ENCODE results near the gene SQOR. TPM values are rescaled to one million over a fixed set of nuclear protein-coding genes. Genes with fewer than 3 reads are reported as not detected.

SQOR gene
- polyA plus RNA-seq, 1 experiment = 74.4 TPM

GRCh38 chr15:45594319-45594718, 40.5 kb upstream of the SQOR start:
- CTCF ChIA-PET = interaction anchor here (1.3 to 4.9 kb wide), 5 partner anchors 18 to 164 kb away, joined by 5 to 27 read pairs (median 10); no protein-coding TSS in a partner anchor
- Histone ChIP-seq H3K27ac (ENCODE audit: low read depth, low read length) (peak overlapping the region; percentile 22), H3K9me3 (ENCODE audit: control insufficient read depth, insufficient read depth, low read length) (no peaks in the 10 kb centered on the region), H3K27me3 (ENCODE audit: control insufficient read depth, insufficient read depth, low read length) (no peaks in the 10 kb centered on the region), H3K4me3 (ENCODE audit: low read depth, low read length) (no peak overlapping the region)
- POLR2A ChIA-PET = interaction anchor here (0.6 kb wide), 1 partner anchor 19 kb away, joined by 3 read pairs; no protein-coding TSS in a partner anchor
- no peak for TF ChIP-seq CTCF (IDR thresholded peaks at IDR 0.05; ENCODE audit: low read depth, low read length)
- DNase-seq (ENCODE audit: low read depth, low spot score) = no peak

- no peaks in the 10 kb centered on the region for H3K9me3 ChIP-seq (ENCODE audit: control insufficient read depth, insufficient read depth, low read length)
- CTCF ChIA-PET = interaction anchor here (1.2 to 4.9 kb wide), 6 partner anchors 17 to 165 kb away, joined by 3 to 27 read pairs (median 8); no protein-coding TSS in a partner anchor
Measured at GRCh38 chr15:45594835-45595530, 39.8 kb upstream of the SQOR start.

GRCh38 chr15:45603881-45604280, 30.9 kb upstream of the SQOR start:
- ChIA-PET CTCF (interaction anchor here (0.8 to 4.0 kb wide), 3 partner anchors 10 to 171 kb away, joined by 3 to 15 read pairs (median 11); no protein-coding TSS in a partner anchor), POLR2A (no interaction called here)
- H3K4me3 ChIP-seq (ENCODE audit: low read depth, low read length) = no peak overlapping the region
- H3K27ac ChIP-seq (ENCODE audit: low read depth, low read length) = no peak overlapping the region
- no peaks in the 10 kb centered on the region for H3K27me3 ChIP-seq (ENCODE audit: control insufficient read depth, insufficient read depth, low read length)
- no peak for TF ChIP-seq CTCF (IDR thresholded peaks at IDR 0.05; ENCODE audit: low read depth, low read length)
- H3K9me3 ChIP-seq (ENCODE audit: control insufficient read depth, insufficient read depth, low read length) = no peaks in the 10 kb centered on the region
- no peak for DNase-seq (ENCODE audit: low read depth, low spot score)

More at GRCh38 chr15:45594835-45595530, 39.8 kb upstream of the SQOR start:
- POLR2A ChIA-PET = no interaction called here
- no peak for DNase-seq (ENCODE audit: low read depth, low spot score)
- no peak overlapping the region for H3K4me3 ChIP-seq (ENCODE audit: low read depth, low read length)
- H3K27ac ChIP-seq (ENCODE audit: low read depth, low read length) = peak overlapping the region; percentile 11
- no peak for TF ChIP-seq CTCF (IDR thresholded peaks at IDR 0.05; ENCODE audit: low read depth, low read length)
- H3K27me3 ChIP-seq (ENCODE audit: control insufficient read depth, insufficient read depth, low read length) = no peaks in the 10 kb centered on the region

- ChIA-PET POLR2A (no interaction called here), CTCF (interaction anchor here (0.8 to 4.0 kb wide), 3 partner anchors 9 to 171 kb away, joined by 3 to 15 read pairs (median 11); no protein-coding TSS in a partner anchor)
- H3K9me3 ChIP-seq (ENCODE audit: control insufficient read depth, insufficient read depth, low read length) = no peaks in the 10 kb centered on the region
- TF ChIP-seq CTCF (IDR thresholded peaks at IDR 0.05; ENCODE audit: low read depth, low read length) = no peak
- no peak for DNase-seq (ENCODE audit: low read depth, low spot score)
- no peaks in the 10 kb centered on the region for H3K27me3 ChIP-seq (ENCODE audit: control insufficient read depth, insufficient read depth, low read length)
- no peak overlapping the region for H3K27ac ChIP-seq (ENCODE audit: low read depth, low read length)
- H3K4me3 ChIP-seq (ENCODE audit: low read depth, low read length) = no peak overlapping the region
Measured at GRCh38 chr15:45604326-45604725, 30.5 kb upstream of the SQOR start.

GRCh38 chr15:45606413-45606812, 28.4 kb upstream of the SQOR start:
- Histone ChIP-seq H3K27me3 (ENCODE audit: control insufficient read depth, insufficient read depth, low read length) (no peaks in the 10 kb centered on the region), H3K4me3 (ENCODE audit: low read depth, low read length) (no peak overlapping the region), H3K9me3 (ENCODE audit: control insufficient read depth, insufficient read depth, low read length) (no peaks in the 10 kb centered on the region), H3K27ac (ENCODE audit: low read depth, low read length) (no peak overlapping the region)
- no peak for TF ChIP-seq CTCF (IDR thresholded peaks at IDR 0.05; ENCODE audit: low read depth, low read length)
- no peak for DNase-seq (ENCODE audit: low read depth, low spot score)
- ChIA-PET CTCF (interaction anchor here (1.2 to 2.3 kb wide), 3 partner anchors 7 to 176 kb away, joined by 4 to 19 read pairs (median 4); no protein-coding TSS in a partner anchor), POLR2A (no interaction called here)
